Hematopoietic multipotent progenitor cell treated with erythropoietin and hydrocortisone succinate and interleukin-3 and kit ligand, for 8 days (in vitro differentiated cells): ENCODE measurements around the gene FBXW7.

ENCODE experiments used
- DNase-seq: peaks from one replicate; pipeline ENCODE4 v3.0.0-alpha.2; 2015

Gene FBXW7

GRCh38 chr4:152509595-152510225 is 26.2 kb downstream of the FBXW7 start:
- no peak for DNase-seq

- DNase-seq: no peak
Measured at GRCh38 chr4:152508818-152509217, 27.1 kb downstream of the FBXW7 start.

- DNase-seq: no peak
Measured at GRCh38 chr4:152508386-152508785, 27.5 kb downstream of the FBXW7 start.

- DNase-seq: no peak
Measured at GRCh38 chr4:152503653-152504290, 32.1 kb downstream of the FBXW7 start.

- DNase-seq: no peak
Measured at GRCh38 chr4:152501846-152502536, 33.9 kb downstream of the FBXW7 start.

GRCh38 chr4:152500800-152501434 is 35.0 kb downstream of the FBXW7 start:
- DNase-seq: peak; percentile 92

- DNase-seq: no peak
Measured at GRCh38 chr4:152500275-152500674, 35.6 kb downstream of the FBXW7 start.

- peak; percentile 27 for DNase-seq
Measured at GRCh38 chr4:152499344-152499743, 36.5 kb downstream of the FBXW7 start.

- DNase-seq: no peak
Measured at GRCh38 chr4:152494020-152494419, 41.9 kb downstream of the FBXW7 start.

GRCh38 chr4:152488246-152488645 is 47.6 kb downstream of the FBXW7 start:
- no peak for DNase-seq

- DNase-seq: no peak
Measured at GRCh38 chr4:152486429-152487389, 49.2 kb downstream of the FBXW7 start.

- DNase-seq: no peak
Measured at GRCh38 chr4:152485726-152486276, 50.1 kb downstream of the FBXW7 start.

- no peak for DNase-seq
Measured at GRCh38 chr4:152482211-152482610, 53.7 kb downstream of the FBXW7 start.

GRCh38 chr4:152480901-152481300 is 55.0 kb downstream of the FBXW7 start:
- DNase-seq: no peak

- DNase-seq: no peak
Measured at GRCh38 chr4:152480326-152480725, 55.6 kb downstream of the FBXW7 start.

- no peak for DNase-seq
Measured at GRCh38 chr4:152479428-152480026, 56.4 kb downstream of the FBXW7 start.

- no peak for DNase-seq
Measured at GRCh38 chr4:152478461-152479237, 57.2 kb downstream of the FBXW7 start.

- no peak for DNase-seq
Measured at GRCh38 chr4:152476796-152477195, 59.1 kb downstream of the FBXW7 start.

GRCh38 chr4:152471251-152471792 is 64.6 kb downstream of the FBXW7 start:
- DNase-seq: no peak

GRCh38 chr4:152468408-152468807 is 67.5 kb downstream of the FBXW7 start:
- no peak for DNase-seq

- DNase-seq: no peak
Measured at GRCh38 chr4:152467101-152467500, 68.8 kb downstream of the FBXW7 start.
